Measurements from ENCODE around the gene VWA5B2.
"Not testable (repeated sequence)": the region's sequence is repeated elsewhere in the genome, so short reads cannot be mapped to it uniquely, and the experiment has no call there.

The VWA5B2 gene

DNA sequence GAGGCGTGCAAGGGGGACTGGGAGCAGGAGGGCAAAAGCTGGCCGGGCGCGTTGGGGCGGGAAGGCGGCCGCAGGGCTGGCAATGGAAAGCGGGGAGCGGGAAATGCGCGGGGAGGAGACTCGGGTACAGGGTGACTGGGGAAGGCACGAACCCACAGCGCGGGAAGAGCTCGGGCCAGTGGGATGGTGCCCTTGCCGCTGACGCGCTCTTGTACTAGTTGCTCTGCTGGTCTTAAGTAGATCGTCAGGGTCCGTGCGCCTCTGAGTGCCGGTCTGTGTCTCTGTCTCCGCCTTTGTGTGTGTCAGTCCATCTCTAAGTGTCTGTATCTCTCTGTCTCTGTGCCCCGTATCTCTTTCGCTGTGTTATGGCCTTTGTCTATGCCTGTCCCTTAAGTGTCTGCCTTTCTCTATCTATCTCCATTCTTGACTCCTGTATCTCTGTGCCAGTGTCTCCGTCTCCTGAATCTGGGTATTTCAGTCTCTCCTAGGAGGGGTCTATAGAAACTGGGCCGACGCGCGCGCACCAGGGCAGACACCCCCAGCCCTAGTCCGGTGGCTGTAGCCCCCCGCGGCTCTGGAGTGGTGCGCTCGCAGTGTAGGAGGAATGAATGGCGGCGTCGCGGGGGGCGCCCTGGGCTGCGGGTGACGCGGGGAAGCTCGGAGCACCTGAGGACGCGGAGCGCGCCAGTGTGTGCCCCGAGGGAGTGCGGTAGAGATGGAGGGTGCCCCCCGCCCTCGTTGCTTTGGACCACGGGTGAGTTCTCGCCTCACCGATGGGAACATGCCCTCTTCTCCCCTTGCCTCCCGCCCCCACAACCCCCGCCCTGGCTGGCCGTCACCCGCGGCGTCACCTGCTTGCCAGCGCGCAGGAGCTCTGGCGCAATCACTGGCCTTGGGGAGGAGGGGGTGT is 32.7 kb downstream of the VWA5B2 start:
- no peaks in the 10 kb centered on the region for H4K20me1 ChIP-seq (ENCODE audit: insufficient read depth, low read length)

GRCh38 chr3:184262764-184263179 is 33.4 kb downstream of the VWA5B2 start:
- Histone ChIP-seq H2AFZ (ENCODE audit: low read depth, low read length) (no peak overlapping the region), H3K4me1 (ENCODE audit: low read length) (no peaks in the 10 kb centered on the region), H3K4me3 (ENCODE audit: low read length) (no peak overlapping the region), H4K20me1 (ENCODE audit: insufficient read depth, low read length) (no peaks in the 10 kb centered on the region), H3K36me3 (replicated peaks; ENCODE audit: low read depth, low read length) (no peaks in the 10 kb centered on the region), H3K4me2 (ENCODE audit: low read length) (no peak overlapping the region), H3K27me3 (ENCODE audit: low read depth, low read length) (0 out of 2 replicates have a peak, but pooled peaks cover 3% of the 10 kb centered on the region), H3K79me2 (ENCODE audit: low read length) (no peaks in the 10 kb centered on the region), H3K27ac (ENCODE audit: low read length) (no peak overlapping the region), H3K9me3 (ENCODE audit: insufficient read depth, low read length) (no peaks in the 10 kb centered on the region), H3K9ac (ENCODE audit: low read length) (no peak overlapping the region)
- TF ChIP-seq CTCF (IDR thresholded peaks at IDR 0.05; ENCODE audit: low read depth, low read length) (no peak), EZH2phosphoT487 (IDR thresholded peaks at IDR 0.05; ENCODE audit: low read depth) (no peak)

More for the DNA sequence above, 32.7 kb downstream of the VWA5B2 start:
- no peaks in the 10 kb centered on the region for H3K79me2 ChIP-seq (ENCODE audit: low read length)
- peak overlapping the region; percentile 81 for H3K4me2 ChIP-seq (ENCODE audit: low read length)
- H3K9ac ChIP-seq (ENCODE audit: low read length) = peak overlapping the region; percentile 56
- H3K27me3 ChIP-seq (ENCODE audit: low read depth, low read length) = no peaks in the 10 kb centered on the region
- H3K36me3 ChIP-seq (replicated peaks; ENCODE audit: low read depth, low read length) = no peaks in the 10 kb centered on the region
- peak overlapping the region; percentile 93 for H3K4me3 ChIP-seq (ENCODE audit: low read length)
- no peak for TF ChIP-seq EZH2phosphoT487 (IDR thresholded peaks at IDR 0.05; ENCODE audit: low read depth)
- TF ChIP-seq CTCF (IDR thresholded peaks at IDR 0.05; ENCODE audit: low read depth, low read length) = no peak
- H2AFZ ChIP-seq (ENCODE audit: low read depth, low read length) = peak overlapping the region; percentile 23
- H3K4me1 ChIP-seq (ENCODE audit: low read length) = no peaks in the 10 kb centered on the region
- no peak overlapping the region for H3K27ac ChIP-seq (ENCODE audit: low read length)
- no peaks in the 10 kb centered on the region for H3K9me3 ChIP-seq (ENCODE audit: insufficient read depth, low read length)

GRCh38 chr3:184267249-184267648 is 37.9 kb downstream of the VWA5B2 start:
- not testable (repeated sequence) for H3K27me3 ChIP-seq (ENCODE audit: low read depth, low read length); H3K9me3 ChIP-seq (ENCODE audit: insufficient read depth, low read length); H3K9ac ChIP-seq (ENCODE audit: low read length); H3K4me1 ChIP-seq (ENCODE audit: low read length); H3K79me2 ChIP-seq (ENCODE audit: low read length); H4K20me1 ChIP-seq (ENCODE audit: insufficient read depth, low read length); H3K4me3 ChIP-seq (ENCODE audit: low read length); H3K4me2 ChIP-seq (ENCODE audit: low read length); H3K36me3 ChIP-seq (replicated peaks; ENCODE audit: low read depth, low read length); H3K27ac ChIP-seq (ENCODE audit: low read length); H2AFZ ChIP-seq (ENCODE audit: low read depth, low read length)

GRCh38 chr3:184272269-184272668 is 42.9 kb downstream of the VWA5B2 start:
- Histone ChIP-seq H3K4me3 (ENCODE audit: low read length) (no peak overlapping the region), H3K27ac (ENCODE audit: low read length) (no peak overlapping the region), H3K36me3 (replicated peaks; ENCODE audit: low read depth, low read length) (no peaks in the 10 kb centered on the region), H3K4me1 (ENCODE audit: low read length) (no peaks in the 10 kb centered on the region), H3K9me3 (ENCODE audit: insufficient read depth, low read length) (no peaks in the 10 kb centered on the region), H2AFZ (ENCODE audit: low read depth, low read length) (no peak overlapping the region), H3K79me2 (ENCODE audit: low read length) (no peaks in the 10 kb centered on the region), H3K9ac (ENCODE audit: low read length) (no peak overlapping the region), H3K4me2 (ENCODE audit: low read length) (no peak overlapping the region), H4K20me1 (ENCODE audit: insufficient read depth, low read length) (no peaks in the 10 kb centered on the region), H3K27me3 (ENCODE audit: low read depth, low read length) (0 out of 2 replicates have a peak, but pooled peaks cover 3% of the 10 kb centered on the region)
- TF ChIP-seq CTCF (IDR thresholded peaks at IDR 0.05; ENCODE audit: low read depth, low read length) (no peak), EZH2phosphoT487 (IDR thresholded peaks at IDR 0.05; ENCODE audit: low read depth) (no peak)
